ENCODE results near the gene GRHPR. TPM values are rescaled to one million over a fixed set of nuclear protein-coding genes. Genes with fewer than 3 reads are reported as not detected.
"Not testable (repeated sequence)": the region's sequence is repeated elsewhere in the genome, so short reads cannot be mapped to it uniquely, and the experiment has no call there.

Gene GRHPR
- total and polyA plus RNA-seq, 4 donors = 125 to 524 (median 294) TPM

- TF ChIP-seq NR2F2 (IDR thresholded peaks at IDR 0.05) (no peak), TAF1 (conservative IDR thresholded peaks at IDR 0.05) (peak; percentile 69), EGR1 (IDR thresholded peaks at IDR 0.05; ENCODE audit: low read depth in 2 of 2) (no peak), REST (IDR thresholded peaks at IDR 0.05) (peak; percentile 19), RXRA (IDR thresholded peaks at IDR 0.05) (peak in 1 of 2 donors; percentile 20), ZBTB33 (IDR thresholded peaks at IDR 0.05) (peak; percentile 8)
- Histone ChIP-seq H3K9me3 (ENCODE audit: control insufficient read depth in 4 of 4, low read length in 3 of 4) (no peaks in the 10 kb centered on the region), H3K27ac (ENCODE audit: low read depth in 1 of 2, low read length in 2 of 2) (peak overlapping the region; percentile 87 to 97), H3K4me1 (ENCODE audit: control insufficient read depth in 4 of 4, insufficient read depth in 4 of 4, low read length in 3 of 4) (peaks cover 14 to 34% (median 21%) of the 10 kb centered on the region in 4 donors), H3K36me3 (ENCODE audit: control insufficient read depth in 4 of 4, insufficient read depth in 3 of 4, low read depth in 1 of 4, low read length in 3 of 4) (no peaks in the 10 kb centered on the region), H3K4me3 (ENCODE audit: low read depth in 1 of 3, low read length in 3 of 3) (peak overlapping the region; percentile 53 to 65 (median 64)), H3K27me3 (ENCODE audit: control insufficient read depth in 4 of 4, insufficient read depth in 4 of 4, low read length in 3 of 4) (no peaks in the 10 kb centered on the region), H3K9ac (ENCODE audit: low read depth in 1 of 2, low read length in 2 of 2) (peak overlapping the region; percentile 30 to 92)
- peak; percentile 54 for DNase-seq (ENCODE audit: low spot score)
- WGBS = under 1% methylated on average over 47 of the region's 47 CpGs
Observed at GRCh38 chr9:37466037-37466709, 43.7 kb downstream of the GRHPR start.

- H3K27ac ChIP-seq (ENCODE audit: low read depth in 1 of 2, low read length in 2 of 2); H3K27me3 ChIP-seq (ENCODE audit: control insufficient read depth in 4 of 4, insufficient read depth in 4 of 4, low read length in 3 of 4); H3K36me3 ChIP-seq (ENCODE audit: control insufficient read depth in 4 of 4, insufficient read depth in 3 of 4, low read depth in 1 of 4, low read length in 3 of 4); H3K9me3 ChIP-seq (ENCODE audit: control insufficient read depth in 4 of 4, low read length in 3 of 4); H3K9ac ChIP-seq (ENCODE audit: low read depth in 1 of 2, low read length in 2 of 2); H3K4me3 ChIP-seq (ENCODE audit: low read depth in 1 of 3, low read length in 3 of 3); DNase-seq (ENCODE audit: low spot score): not testable (repeated sequence)
- H3K4me1 ChIP-seq (ENCODE audit: control insufficient read depth in 4 of 4, insufficient read depth in 4 of 4, low read length in 3 of 4) = peaks cover 11 to 29% (median 20%) of the 10 kb centered on the region in 4 donors
- whole genome bisulfite sequencing = 89% methylated on average over 17 of the region's 17 CpGs
Observed at GRCh38 chr9:37467530-37467929, 45.0 kb downstream of the GRHPR start.

- no peaks in the 10 kb centered on the region for H3K36me3 ChIP-seq (ENCODE audit: control insufficient read depth in 4 of 4, insufficient read depth in 3 of 4, low read depth in 1 of 4, low read length in 3 of 4)
- H3K9me3 ChIP-seq (ENCODE audit: control insufficient read depth in 4 of 4, low read length in 3 of 4) = no peaks in the 10 kb centered on the region
- H3K4me3 ChIP-seq (ENCODE audit: low read depth in 1 of 3, low read length in 3 of 3) = no peak overlapping the region
- TF ChIP-seq NR2F2 (IDR thresholded peaks at IDR 0.05) = no peak
- no peak for TF ChIP-seq MAX (IDR thresholded peaks at IDR 0.05)
- no peak for TF ChIP-seq RAD21 (IDR thresholded peaks at IDR 0.05)
- TF ChIP-seq FOXA2 (IDR thresholded peaks at IDR 0.05) = no peak
- no peak for TF ChIP-seq HNF4A (conservative IDR thresholded peaks at IDR 0.05)
- no peak for TF ChIP-seq YY1 (IDR thresholded peaks at IDR 0.05)
- TF ChIP-seq ATF3 (IDR thresholded peaks at IDR 0.05) = no peak
- TF ChIP-seq ZBTB33 (IDR thresholded peaks at IDR 0.05) = no peak
- TF ChIP-seq SP1 (IDR thresholded peaks at IDR 0.05) = no peak
- TF ChIP-seq FOXA1 (IDR thresholded peaks at IDR 0.05) = no peak
- TF ChIP-seq HNF4G (IDR thresholded peaks at IDR 0.05) = no peak
- TF ChIP-seq REST (IDR thresholded peaks at IDR 0.05) = no peak
- TF ChIP-seq GABPA (IDR thresholded peaks at IDR 0.05 in 1 of 2, conservative IDR thresholded peaks at IDR 0.05 in 1 of 2) = no peak
- peaks cover 3 to 23% (median 14%) of the 10 kb centered on the region in 4 donors for H3K4me1 ChIP-seq (ENCODE audit: control insufficient read depth in 4 of 4, insufficient read depth in 4 of 4, low read length in 3 of 4)
- no peak overlapping the region for H3K27ac ChIP-seq (ENCODE audit: low read depth in 1 of 2, low read length in 2 of 2)
- WGBS = 97% methylated on average over 6 of the region's 6 CpGs
- no peaks in the 10 kb centered on the region for H3K27me3 ChIP-seq (ENCODE audit: control insufficient read depth in 4 of 4, insufficient read depth in 4 of 4, low read length in 3 of 4)
- H3K9ac ChIP-seq (ENCODE audit: low read depth in 1 of 2, low read length in 2 of 2) = no peak overlapping the region
- no peak for DNase-seq (ENCODE audit: low spot score)
Observed at GRCh38 chr9:37468620-37469019, 46.1 kb downstream of the GRHPR start.

Data from liver (tissue), 9 donors.